Ovary (tissue), 3 donors: Measurements from ENCODE around the gene TBC1D24.

ENCODE experiments used
- POLR2A ChIP-seq: fragments of 450-650 bp; IDR thresholded peaks from one replicate; pipeline ENCODE4 v1.6.1; 2017; ENCODE audit warnings: antibody characterized with exemption, mild to moderate bottlenecking, moderate library complexity
- TF ChIP-seq, protein P1 (sequence below), 3 donors: fragments of 450-650 bp in 2 of 3; fragments of 200-600 bp in 1 of 3; IDR thresholded peaks; one replicate each; pipeline versions ENCODE4 v1.5.1 to v1.8.0; 2016 to 2022; ENCODE audit warnings: antibody characterized with exemption in 3 of 3, mild to moderate bottlenecking in 1 of 3
- donor health status: DM: no; HTN: no; CAD: no.

GRCh38 chr16:2436110-2436509 is 38.8 kb upstream of the TBC1D24 start:
- TF ChIP-seq, protein P1, sequence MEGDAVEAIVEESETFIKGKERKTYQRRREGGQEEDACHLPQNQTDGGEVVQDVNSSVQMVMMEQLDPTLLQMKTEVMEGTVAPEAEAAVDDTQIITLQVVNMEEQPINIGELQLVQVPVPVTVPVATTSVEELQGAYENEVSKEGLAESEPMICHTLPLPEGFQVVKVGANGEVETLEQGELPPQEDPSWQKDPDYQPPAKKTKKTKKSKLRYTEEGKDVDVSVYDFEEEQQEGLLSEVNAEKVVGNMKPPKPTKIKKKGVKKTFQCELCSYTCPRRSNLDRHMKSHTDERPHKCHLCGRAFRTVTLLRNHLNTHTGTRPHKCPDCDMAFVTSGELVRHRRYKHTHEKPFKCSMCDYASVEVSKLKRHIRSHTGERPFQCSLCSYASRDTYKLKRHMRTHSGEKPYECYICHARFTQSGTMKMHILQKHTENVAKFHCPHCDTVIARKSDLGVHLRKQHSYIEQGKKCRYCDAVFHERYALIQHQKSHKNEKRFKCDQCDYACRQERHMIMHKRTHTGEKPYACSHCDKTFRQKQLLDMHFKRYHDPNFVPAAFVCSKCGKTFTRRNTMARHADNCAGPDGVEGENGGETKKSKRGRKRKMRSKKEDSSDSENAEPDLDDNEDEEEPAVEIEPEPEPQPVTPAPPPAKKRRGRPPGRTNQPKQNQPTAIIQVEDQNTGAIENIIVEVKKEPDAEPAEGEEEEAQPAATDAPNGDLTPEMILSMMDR (IDR thresholded peaks at IDR 0.05): no peak
- TF ChIP-seq POLR2A: no peak
